HCT116 (cell line): ENCODE results near the gene LACRT. TPM values are rescaled to one million over a fixed set of nuclear protein-coding genes. Genes with fewer than 3 reads are reported as not detected.

Experiments
- ATAC-seq: fragments of 200-7000 bp; cut with Tn5 transposase; 2 replicates; pipeline ENCODE4 v1.9.1; 2020; ENCODE audit warnings: mild to moderate bottlenecking, moderate library complexity
- BruUV-seq: library from RNA; stranded (reverse); fragments of 400-500 nt; replicated peaks from 2 replicates; lab custom pipeline; 2021; lab: Mats Ljungman, UMichigan
- CTCF ChIA-PET: fragments of 300-600 bp; sonication (Branson Sonifier 250); formaldehyde crosslinking; loops from one replicate; lab custom pipeline; 2021; ENCODE audit warnings: antibody characterized with exemption; lab: Charles Lee
- POLR2A ChIA-PET: fragments of 300-600, 350-600 bp; sonication (Branson Sonifier 250); formaldehyde crosslinking; loops from one replicate; lab custom pipeline; 2021; ENCODE audit warnings: antibody characterized with exemption; lab: Charles Lee
- RAD21 ChIA-PET, 2 experiments: fragments of 300-600 bp; sonication (Branson Sonifier 250); formaldehyde crosslinking; loops; one replicate each; lab custom pipeline; 2023; ENCODE audit warnings: low total read pairs in 2 of 2; ENCODE audit not compliant: uncharacterized antibody in 2 of 2, unreplicated experiment in 2 of 2, low non-redundant PET in 1 of 2; lab: Charles Lee
- DNase-seq: peaks from one replicate; pipeline ENCODE4 v3.0.0-alpha.2; 2010; ENCODE audit warnings: low read depth, low spot score
- H2AFZ ChIP-seq: fragments of 200-600 bp; shearing (Covaris generic), sonication (generic); 2 replicates; pipeline ENCODE4 v1.6.1; 2017; ENCODE audit warnings: low read depth, mixed run types, mixed read lengths, antibody characterized with exemption, low read length; ENCODE audit not compliant: poor library complexity, severe bottlenecking
- H3K27ac ChIP-seq: 2 replicates; pipeline ENCODE4 v1.5.1; 2012; ENCODE audit warnings: low read depth, low read length
- H3K27me3 ChIP-seq: fragments of 200-600 bp; sonication (generic); 2 replicates; pipeline ENCODE4 v1.6.1; 2016; ENCODE audit warnings: mixed run types, low read length, mixed read lengths; ENCODE audit not compliant: insufficient read depth
- H3K36me3 ChIP-seq, 2 experiments: fragments of 200-500 bp in 1 of 2; fragments of 200-600 bp in 1 of 2; sonication (Bioruptor generic) in 1 of 2; sonication (generic) in 1 of 2; 2 replicates each; pipeline versions ENCODE4 v1.5.1 to v1.6.1; 2014 to 2016; ENCODE audit warnings: low read length in 2 of 2, inconsistent platforms in 1 of 2, mixed read lengths in 1 of 2, mixed run types in 1 of 2; ENCODE audit not compliant: insufficient read depth in 2 of 2, control insufficient read depth in 1 of 2
- H3K4me1 ChIP-seq, 2 experiments: fragments of 200-600 bp in 1 of 2; sonication (generic) in 1 of 2; 2 replicates each; pipeline versions ENCODE4 v1.5.1 to v1.6.1; 2012 to 2017; ENCODE audit warnings: low read length in 2 of 2, inconsistent platforms in 1 of 2, mild to moderate bottlenecking in 1 of 2, mixed read lengths in 1 of 2, mixed run types in 1 of 2, moderate library complexity in 1 of 2; ENCODE audit not compliant: insufficient read depth in 2 of 2, control insufficient read depth in 1 of 2
- H3K4me2 ChIP-seq: fragments of 200-600 bp; sonication (generic); 2 replicates; pipeline ENCODE4 v1.6.1; 2017; ENCODE audit warnings: mixed run types, low read length, mixed read lengths
- H3K4me3 ChIP-seq, 2 experiments: fragments of 200-600 bp in 1 of 2; sonication (generic) in 1 of 2; replicated peaks in 1 of 2; 2 replicates each; pipeline ENCODE4 v1.5.1; 2011 to 2016; ENCODE audit warnings: low read length in 2 of 2, control low read depth in 1 of 2, low read depth in 1 of 2, mild to moderate bottlenecking in 1 of 2, mixed read lengths in 1 of 2, mixed run types in 1 of 2
- H3K79me2 ChIP-seq: fragments of 200-600 bp; sonication (generic); 2 replicates; pipeline ENCODE4 v1.6.1; 2017; ENCODE audit warnings: mild to moderate bottlenecking, mixed run types, low read length, moderate library complexity, mixed read lengths; ENCODE audit not compliant: insufficient read depth
- H3K9ac ChIP-seq: fragments of 200-600 bp; sonication (generic); 2 replicates; pipeline ENCODE4 v1.6.1; 2016; ENCODE audit warnings: low read length, mixed read lengths
- H3K9me2 ChIP-seq: fragments of 200-600 bp; sonication (generic), shearing (Covaris generic); 2 replicates; pipeline ENCODE4 v1.6.1; 2017; ENCODE audit warnings: mixed run types, mild to moderate bottlenecking, moderate library complexity; ENCODE audit not compliant: insufficient read depth
- H3K9me3 ChIP-seq, 2 experiments: fragments of 200-500 bp in 1 of 2; fragments of 200-600 bp in 1 of 2; sonication (Bioruptor generic) in 1 of 2; sonication (generic) in 1 of 2; 2 replicates each; pipeline ENCODE4 v1.6.1; 2014 to 2017; ENCODE audit warnings: low read length in 2 of 2, mixed read lengths in 2 of 2, inconsistent platforms in 1 of 2, low read depth in 1 of 2, mild to moderate bottlenecking in 1 of 2, mixed run types in 1 of 2, moderate library complexity in 1 of 2; ENCODE audit not compliant: control insufficient read depth in 1 of 2, insufficient read depth in 1 of 2
- H4K20me1 ChIP-seq: fragments of 200-600 bp; sonication (generic), shearing (Covaris generic); 2 replicates; pipeline ENCODE4 v1.6.1; 2017; ENCODE audit warnings: mixed run types, mild to moderate bottlenecking, moderate library complexity; ENCODE audit not compliant: insufficient read depth
- CBX3 ChIP-seq: IDR thresholded peaks from 2 replicates; pipeline ENCODE4 v1.6.1; 2012; ENCODE audit warnings: low read depth
- CEBPB ChIP-seq: IDR thresholded peaks from 2 replicates; pipeline ENCODE4 v1.6.1; 2012; ENCODE audit warnings: low read depth
- EGR1 ChIP-seq: IDR thresholded peaks from 2 replicates; pipeline ENCODE4 v1.6.1; 2012; ENCODE audit warnings: low read depth
- EZH2 ChIP-seq: fragments of 200-600 bp; sonication (generic); IDR thresholded peaks from 2 replicates; pipeline ENCODE4 v1.6.1; 2017; ENCODE audit warnings: antibody characterized with exemption, mixed run types
- FOSL1 ChIP-seq: IDR thresholded peaks from 2 replicates; pipeline ENCODE4 v1.6.1; 2012; ENCODE audit warnings: low read depth
- JUND ChIP-seq: IDR thresholded peaks from 2 replicates; pipeline ENCODE4 v1.6.1; 2012
- POLR2A ChIP-seq: IDR thresholded peaks from 2 replicates; pipeline ENCODE4 v1.7.0; 2011; ENCODE audit warnings: borderline replicate concordance; ENCODE audit not compliant: insufficient read depth, insufficient read length; ENCODE audit errors: extremely low read depth
- POLR2AphosphoS5 ChIP-seq: IDR thresholded peaks from 2 replicates; pipeline ENCODE4 v1.6.1; 2011; ENCODE audit warnings: mild to moderate bottlenecking, low read depth, low read length, moderate library complexity
- RAD21 ChIP-seq: IDR thresholded peaks from 2 replicates; pipeline ENCODE4 v1.6.1; 2012; ENCODE audit warnings: low read depth, mild to moderate bottlenecking
- TCF7L2 ChIP-seq: IDR thresholded peaks from 2 replicates; pipeline ENCODE4 v1.7.0; 2011; ENCODE audit warnings: borderline replicate concordance, inconsistent platforms; ENCODE audit not compliant: insufficient read depth, insufficient read length; ENCODE audit errors: extremely low read depth
- ZFX ChIP-seq: fragments of 450-650 bp; IDR thresholded peaks from 2 replicates; pipeline ENCODE4 v1.6.1; 2017
- ZNF274 ChIP-seq: fragments of 200-500 bp; sonication (Bioruptor generic); IDR thresholded peaks from 2 replicates; pipeline ENCODE4 v1.6.1; 2014; ENCODE audit warnings: mild to moderate bottlenecking, low read depth, low read length, inconsistent platforms
- intact Hi-C: fragments of 100-400 bp; cut with micrococcal nuclease; formaldehyde crosslinking; loops from 2 replicates; pipeline ENCODE4 v1.10.0; 2022
- total RNA-seq: library from RNA; stranded (reverse); gene quantifications from one replicate; pipeline ENCODE4 v1.2.1, GENCODE V29; 2021; ENCODE audit not compliant: unreplicated experiment
- TF ChIP-seq, protein P1 (sequence below), 3 experiments: fragments of 200-600 bp in 1 of 3; sonication (generic) in 1 of 3; IDR thresholded peaks in 2 of 3; conservative IDR thresholded peaks in 1 of 3; 2 replicates each; pipeline ENCODE4 v1.5.1; 2012 to 2017; ENCODE audit warnings: low read depth in 2 of 3, low read length in 2 of 3, antibody characterized with exemption in 1 of 3, borderline replicate concordance in 1 of 3, control low read depth in 1 of 3, mild to moderate bottlenecking in 1 of 3, mixed read lengths in 1 of 3, mixed run types in 1 of 3, moderate library complexity in 1 of 3; ENCODE audit not compliant: insufficient read depth in 1 of 3
- TF ChIP-seq, protein P2 (sequence below): IDR thresholded peaks from 2 replicates; pipeline ENCODE4 v1.6.1; 2011; ENCODE audit warnings: mild to moderate bottlenecking, low read length, moderate library complexity; ENCODE audit not compliant: insufficient replicate concordance; ENCODE audit errors: extremely low read depth
- TF ChIP-seq, protein P3 (sequence below): IDR thresholded peaks from 2 replicates; pipeline ENCODE4 v1.6.1; 2012
- TF ChIP-seq, protein P4 (sequence below): IDR thresholded peaks from 2 replicates; pipeline ENCODE4 v1.6.1; 2012

The LACRT gene
- total RNA-seq, 1 experiment from 2014 or later, result not detected

- TF ChIP-seq, protein P1, sequence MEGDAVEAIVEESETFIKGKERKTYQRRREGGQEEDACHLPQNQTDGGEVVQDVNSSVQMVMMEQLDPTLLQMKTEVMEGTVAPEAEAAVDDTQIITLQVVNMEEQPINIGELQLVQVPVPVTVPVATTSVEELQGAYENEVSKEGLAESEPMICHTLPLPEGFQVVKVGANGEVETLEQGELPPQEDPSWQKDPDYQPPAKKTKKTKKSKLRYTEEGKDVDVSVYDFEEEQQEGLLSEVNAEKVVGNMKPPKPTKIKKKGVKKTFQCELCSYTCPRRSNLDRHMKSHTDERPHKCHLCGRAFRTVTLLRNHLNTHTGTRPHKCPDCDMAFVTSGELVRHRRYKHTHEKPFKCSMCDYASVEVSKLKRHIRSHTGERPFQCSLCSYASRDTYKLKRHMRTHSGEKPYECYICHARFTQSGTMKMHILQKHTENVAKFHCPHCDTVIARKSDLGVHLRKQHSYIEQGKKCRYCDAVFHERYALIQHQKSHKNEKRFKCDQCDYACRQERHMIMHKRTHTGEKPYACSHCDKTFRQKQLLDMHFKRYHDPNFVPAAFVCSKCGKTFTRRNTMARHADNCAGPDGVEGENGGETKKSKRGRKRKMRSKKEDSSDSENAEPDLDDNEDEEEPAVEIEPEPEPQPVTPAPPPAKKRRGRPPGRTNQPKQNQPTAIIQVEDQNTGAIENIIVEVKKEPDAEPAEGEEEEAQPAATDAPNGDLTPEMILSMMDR (IDR thresholded peaks at IDR 0.05 in 2 of 3, conservative IDR thresholded peaks at IDR 0.05 in 1 of 3; ENCODE audit: borderline replicate concordance in 1 of 3, insufficient read depth in 1 of 3, low read depth in 2 of 3, low read length in 2 of 3), result no peak
- TF ChIP-seq TCF7L2 (no peak), FOSL1 (no peak), CEBPB (no peak), CBX3 (no peak), POLR2AphosphoS5 (no peak)
- TF ChIP-seq, protein P2, sequence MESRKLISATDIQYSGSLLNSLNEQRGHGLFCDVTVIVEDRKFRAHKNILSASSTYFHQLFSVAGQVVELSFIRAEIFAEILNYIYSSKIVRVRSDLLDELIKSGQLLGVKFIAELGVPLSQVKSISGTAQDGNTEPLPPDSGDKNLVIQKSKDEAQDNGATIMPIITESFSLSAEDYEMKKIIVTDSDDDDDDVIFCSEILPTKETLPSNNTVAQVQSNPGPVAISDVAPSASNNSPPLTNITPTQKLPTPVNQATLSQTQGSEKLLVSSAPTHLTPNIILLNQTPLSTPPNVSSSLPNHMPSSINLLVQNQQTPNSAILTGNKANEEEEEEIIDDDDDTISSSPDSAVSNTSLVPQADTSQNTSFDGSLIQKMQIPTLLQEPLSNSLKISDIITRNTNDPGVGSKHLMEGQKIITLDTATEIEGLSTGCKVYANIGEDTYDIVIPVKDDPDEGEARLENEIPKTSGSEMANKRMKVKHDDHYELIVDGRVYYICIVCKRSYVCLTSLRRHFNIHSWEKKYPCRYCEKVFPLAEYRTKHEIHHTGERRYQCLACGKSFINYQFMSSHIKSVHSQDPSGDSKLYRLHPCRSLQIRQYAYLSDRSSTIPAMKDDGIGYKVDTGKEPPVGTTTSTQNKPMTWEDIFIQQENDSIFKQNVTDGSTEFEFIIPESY, result no peak
- TF ChIP-seq, protein P3, sequence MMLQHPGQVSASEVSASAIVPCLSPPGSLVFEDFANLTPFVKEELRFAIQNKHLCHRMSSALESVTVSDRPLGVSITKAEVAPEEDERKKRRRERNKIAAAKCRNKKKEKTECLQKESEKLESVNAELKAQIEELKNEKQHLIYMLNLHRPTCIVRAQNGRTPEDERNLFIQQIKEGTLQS, result no peak
These were observed 6.9 kb upstream of the LACRT start (continued) for GRCh38 chr12:54641554-54641953.

DNA sequence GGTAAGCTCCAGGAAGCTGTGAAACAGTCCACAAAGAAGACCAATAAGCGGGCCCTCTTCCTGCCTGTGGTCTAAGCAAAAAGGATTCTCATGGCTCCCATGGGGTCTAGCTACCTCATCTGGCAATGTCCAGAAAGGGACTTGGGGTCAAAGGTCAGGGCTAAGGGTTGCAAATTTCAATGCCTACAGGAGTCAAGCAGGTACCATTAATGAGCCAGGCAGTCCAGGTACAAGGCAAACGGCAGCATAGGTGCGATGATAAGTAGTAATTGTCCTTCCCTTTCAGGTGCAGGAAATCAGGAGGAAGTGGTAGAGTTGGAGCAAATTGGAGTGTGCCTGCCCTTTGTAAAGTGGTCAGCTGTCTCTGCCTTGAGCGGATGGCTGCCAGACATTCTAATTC, 6.4 kb upstream of the LACRT start:
- Histone ChIP-seq H3K4me3 (no peak overlapping the region), H3K4me1 (no peaks in the 10 kb centered on the region), H3K4me2 (no peak overlapping the region), H3K9me2 (no peaks in the 10 kb centered on the region), H4K20me1 (no peaks in the 10 kb centered on the region), H2AFZ (no peak overlapping the region), H3K36me3 (no peaks in the 10 kb centered on the region), H3K9ac (no peak overlapping the region), H3K9me3 (no peaks in the 10 kb centered on the region), H3K27ac (no peak overlapping the region), H3K79me2 (no peaks in the 10 kb centered on the region), H3K27me3 (peaks cover 24% of the 10 kb centered on the region; the same call in 1 of the 2 replicates)
- DNase-seq, result no peak
- intact Hi-C loops, result no loop called here
- no peak for ATAC-seq
- POLR2A ChIA-PET, result no interaction called here
- RAD21 ChIA-PET, result no interaction called here
- BruUV-seq, result no TSS peak
- CTCF ChIA-PET, result interaction anchor here (1.0 to 1.3 kb wide), 2 partner anchors 11 to 17 kb away, joined by 4 to 5 read pairs; no protein-coding TSS in a partner anchor
- TF ChIP-seq TCF7L2 (no peak), FOSL1 (no peak), EZH2 (no peak), RAD21 (no peak), POLR2A (no peak), JUND (no peak), EGR1 (no peak), ZNF274 (no peak), CEBPB (no peak), ZFX (no peak)
- TF ChIP-seq, protein P1 (IDR thresholded peaks at IDR 0.05 in 2 of 3, conservative IDR thresholded peaks at IDR 0.05 in 1 of 3; ENCODE audit: borderline replicate concordance in 1 of 3, insufficient read depth in 1 of 3, low read depth in 2 of 3, low read length in 2 of 3), result no peak
- TF ChIP-seq, protein P4, sequence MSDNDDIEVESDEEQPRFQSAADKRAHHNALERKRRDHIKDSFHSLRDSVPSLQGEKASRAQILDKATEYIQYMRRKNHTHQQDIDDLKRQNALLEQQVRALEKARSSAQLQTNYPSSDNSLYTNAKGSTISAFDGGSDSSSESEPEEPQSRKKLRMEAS, result no peak
